Fibroblast of the aortic adventitia (primary cell): Measurements from ENCODE around the gene CRACR2B. TPM values are rescaled to one million over a fixed set of nuclear protein-coding genes. Genes with fewer than 3 reads are reported as not detected.

ENCODE experiments used
- small RNA-seq: library from RNA; depleted of rRNA; stranded (forward); fragments of <200 nt; gene quantifications from one replicate; pipeline ENCODE3, GENCODE V24; 2012
- total RNA-seq: library from RNA; depleted of rRNA; stranded (reverse); fragments of >200 nt; gene quantifications from 2 replicates; pipeline ENCODE4 v1.2.3, GENCODE V29; 2012; ENCODE audit warnings: low replicate concordance

Gene CRACR2B
- total RNA-seq, 1 donor = 1.3 TPM

Small RNA genes lying within 50 kb of the gene (small RNA-seq; reads per million reads assigned to genes)
- gene SNORA52 = not detected

Other genes starting within 250 kb of the CRACR2B start
- gene IRF7, start 212.0 kb upstream of the CRACR2B start, total RNA-seq = 6.5 and 6.8 TPM in 2 replicates
- gene CDHR5, start 203.0 kb upstream of the CRACR2B start, total RNA-seq = not detected in 2 replicates
- not detected in 2 replicates for gene SCT, start 200.7 kb upstream of the CRACR2B start, total RNA-seq
- 0.09 and 0.16 TPM in 2 replicates for gene DRD4, start 190.7 kb upstream of the CRACR2B start, total RNA-seq
- 26.7 and 40.0 TPM in 2 replicates for gene DEAF1, start 132.7 kb upstream of the CRACR2B start, total RNA-seq
- gene TMEM80, start 132.1 kb upstream of the CRACR2B start, total RNA-seq = 3.6 and 9.4 TPM in 2 replicates
- gene EPS8L2, start 121.7 kb upstream of the CRACR2B start, total RNA-seq = 47.9 and 49.2 TPM in 2 replicates
- gene TALDO1, start 80.5 kb upstream of the CRACR2B start, total RNA-seq = 123 and 146 TPM in 2 replicates
- 40.6 and 53.4 TPM in 2 replicates for gene GATD1, start 50.4 kb upstream of the CRACR2B start, total RNA-seq
- 0.65 and 1.2 TPM in 2 replicates for gene CEND1, start 37.8 kb upstream of the CRACR2B start, total RNA-seq
- 16.7 and 17.6 TPM in 2 replicates for gene SLC25A22, start 29.6 kb upstream of the CRACR2B start, total RNA-seq
- 6.3 and 8.8 TPM in 2 replicates for gene PIDD1, start 22.7 kb upstream of the CRACR2B start, total RNA-seq
- 99.4 and 841 TPM in 2 replicates for gene RPLP2, start 18.0 kb upstream of the CRACR2B start, total RNA-seq
- gene PNPLA2, start 9.0 kb upstream of the CRACR2B start, total RNA-seq = 20.0 and 27.7 TPM in 2 replicates
- 159 and 311 TPM in 2 replicates for gene CD151, start 5.0 kb downstream of the CRACR2B start, total RNA-seq
- 61.7 and 135 TPM in 2 replicates for gene POLR2L, start 14.6 kb downstream of the CRACR2B start, total RNA-seq
- 164 and 252 TPM in 2 replicates for gene TSPAN4, start 14.9 kb downstream of the CRACR2B start, total RNA-seq
- gene CHID1, start 82.9 kb downstream of the CRACR2B start, total RNA-seq = 35.1 and 47.2 TPM in 2 replicates
- 65.4 and 72.9 TPM in 2 replicates for gene AP2A2, start 98.0 kb downstream of the CRACR2B start, total RNA-seq
- gene MUC6, start 208.8 kb downstream of the CRACR2B start, total RNA-seq = under 0.01 TPM in 1 of 2 replicates, not detected in the other
- not detected in 2 replicates for gene MUC2, start 247.0 kb downstream of the CRACR2B start, total RNA-seq